GM18502 (cell line): ENCODE measurements around the gene KCNQ1.

ENCODE experiments used
- ATAC-seq: cut with Tn5 transposase; IDR thresholded peaks from one replicate; pipeline ENCODE4 v1.9.1; 2021; ENCODE audit warnings: mild to moderate bottlenecking; ENCODE audit not compliant: unreplicated experiment, poor library complexity

Gene KCNQ1

GRCh38 chr11:2844996-2845395 is 400.2 kb downstream of the KCNQ1 start:
- no peak for ATAC-seq

- ATAC-seq = no peak
These were observed 401.2 kb downstream of the KCNQ1 start for GRCh38 chr11:2846056-2846455.

GRCh38 chr11:2846470-2846869 is 401.7 kb downstream of the KCNQ1 start:
- ATAC-seq = no peak

GRCh38 chr11:2847561-2847960 is 402.8 kb downstream of the KCNQ1 start:
- ATAC-seq = no peak

GRCh38 chr11:2848497-2848896 is 403.7 kb downstream of the KCNQ1 start:
- ATAC-seq = no peak

GRCh38 chr11:2849994-2850770 is 405.4 kb downstream of the KCNQ1 start:
- ATAC-seq = no peak

- ATAC-seq = no peak
These were observed 408.6 kb downstream of the KCNQ1 start for GRCh38 chr11:2853401-2853800.

GRCh38 chr11:2853997-2854560 is 409.3 kb downstream of the KCNQ1 start:
- no peak for ATAC-seq

- ATAC-seq = no peak
These were observed 410.4 kb downstream of the KCNQ1 start for GRCh38 chr11:2855162-2855561.

- ATAC-seq = no peak
These were observed 412.5 kb downstream of the KCNQ1 start for GRCh38 chr11:2857276-2857675.

GRCh38 chr11:2857918-2858317 is 413.1 kb downstream of the KCNQ1 start:
- ATAC-seq = no peak

GRCh38 chr11:2858995-2859698 is 414.3 kb downstream of the KCNQ1 start:
- ATAC-seq = no peak

GRCh38 chr11:2859699-2860037 is 414.9 kb downstream of the KCNQ1 start:
- ATAC-seq = no peak

GRCh38 chr11:2860636-2861035 is 415.8 kb downstream of the KCNQ1 start:
- ATAC-seq = no peak

- ATAC-seq = no peak
These were observed 417.8 kb downstream of the KCNQ1 start for GRCh38 chr11:2862395-2863275.

GRCh38 chr11:2863276-2863618 is 418.4 kb downstream of the KCNQ1 start:
- no peak for ATAC-seq

GRCh38 chr11:2864901-2865300 is 420.1 kb downstream of the KCNQ1 start:
- ATAC-seq = no peak

- ATAC-seq = no peak
These were observed 421.2 kb downstream of the KCNQ1 start for GRCh38 chr11:2865922-2866577.

- ATAC-seq = no peak
These were observed 422.3 kb downstream of the KCNQ1 start for GRCh38 chr11:2867142-2867541.
